ENCODE data around the gene UPF3A.

Gene UPF3A

DNA sequence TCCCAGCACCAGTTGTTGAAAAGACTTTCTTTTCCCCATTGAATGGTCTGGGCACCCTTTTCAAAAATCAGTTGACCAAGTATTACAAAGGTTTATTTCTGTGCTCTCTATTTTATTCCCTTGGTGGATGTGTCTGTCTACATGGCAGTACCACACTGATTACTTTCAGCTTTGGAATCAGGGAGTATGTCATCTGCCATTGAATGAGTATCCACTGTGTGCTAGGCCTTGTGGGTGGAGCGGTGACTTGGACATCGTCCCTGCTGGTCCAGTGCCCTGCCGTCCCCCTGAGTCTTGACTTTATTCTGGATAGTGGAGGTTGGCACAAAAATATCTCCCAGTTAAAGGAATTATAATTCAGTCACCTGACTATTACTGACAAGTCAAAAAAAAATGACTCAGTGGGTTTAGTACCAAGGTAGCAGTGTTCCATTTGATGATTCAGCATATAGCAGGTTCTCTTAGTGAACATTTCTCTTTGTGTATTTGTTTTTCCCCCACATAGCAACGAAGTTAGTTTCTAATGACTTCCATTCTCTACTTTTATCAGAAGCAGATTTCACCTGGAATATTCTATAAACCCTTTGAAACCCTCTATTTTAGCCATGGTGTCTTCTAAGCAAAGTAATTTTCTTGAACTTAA lies 3.9 kb downstream of the UPF3A start:
- no peak for DNase-seq
- Histone ChIP-seq H3K36me3 (replicated peaks) (peaks cover 11% of the 10 kb centered on the region), H3K27me3 (replicated peaks) (no peaks in the 10 kb centered on the region), H3K27ac (no peak overlapping the region), H3K4me3 (ENCODE audit: low read depth, low read length) (no peak overlapping the region)
- TF ChIP-seq, protein P1, sequence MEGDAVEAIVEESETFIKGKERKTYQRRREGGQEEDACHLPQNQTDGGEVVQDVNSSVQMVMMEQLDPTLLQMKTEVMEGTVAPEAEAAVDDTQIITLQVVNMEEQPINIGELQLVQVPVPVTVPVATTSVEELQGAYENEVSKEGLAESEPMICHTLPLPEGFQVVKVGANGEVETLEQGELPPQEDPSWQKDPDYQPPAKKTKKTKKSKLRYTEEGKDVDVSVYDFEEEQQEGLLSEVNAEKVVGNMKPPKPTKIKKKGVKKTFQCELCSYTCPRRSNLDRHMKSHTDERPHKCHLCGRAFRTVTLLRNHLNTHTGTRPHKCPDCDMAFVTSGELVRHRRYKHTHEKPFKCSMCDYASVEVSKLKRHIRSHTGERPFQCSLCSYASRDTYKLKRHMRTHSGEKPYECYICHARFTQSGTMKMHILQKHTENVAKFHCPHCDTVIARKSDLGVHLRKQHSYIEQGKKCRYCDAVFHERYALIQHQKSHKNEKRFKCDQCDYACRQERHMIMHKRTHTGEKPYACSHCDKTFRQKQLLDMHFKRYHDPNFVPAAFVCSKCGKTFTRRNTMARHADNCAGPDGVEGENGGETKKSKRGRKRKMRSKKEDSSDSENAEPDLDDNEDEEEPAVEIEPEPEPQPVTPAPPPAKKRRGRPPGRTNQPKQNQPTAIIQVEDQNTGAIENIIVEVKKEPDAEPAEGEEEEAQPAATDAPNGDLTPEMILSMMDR (IDR thresholded peaks at IDR 0.05; ENCODE audit: low read depth, low read length, missing control alignments) = no peak
- in situ Hi-C loops (cut with HindIII; ENCODE audit: low pct_ligation_motif_present, low sequenced_read_pairs) = no loop called here

DNA sequence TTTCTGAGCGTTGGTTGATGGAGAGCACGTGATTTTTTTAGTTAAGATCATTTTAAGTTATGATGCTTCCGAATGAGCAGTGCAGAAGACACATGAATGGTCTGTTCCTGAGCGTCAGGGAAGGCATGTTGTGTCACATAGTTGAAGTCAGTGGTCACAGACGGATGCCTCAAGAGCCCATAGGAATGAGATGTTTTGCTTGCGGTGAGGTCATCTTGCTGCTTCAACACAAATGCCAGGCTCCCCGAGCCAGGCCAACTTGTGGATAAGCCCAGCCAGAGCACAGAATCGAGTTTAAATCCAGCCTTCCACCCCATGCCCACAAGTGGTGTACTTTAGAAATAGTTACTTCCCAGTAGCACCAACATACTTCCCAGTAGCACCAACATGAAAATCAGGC lies 5.4 kb downstream of the UPF3A start:
- Histone ChIP-seq H3K27me3 (replicated peaks) (no peaks in the 10 kb centered on the region), H3K27ac (peak overlapping the region; percentile 37), H3K36me3 (replicated peaks) (peaks cover 11% of the 10 kb centered on the region), H3K4me3 (ENCODE audit: low read depth, low read length) (no peak overlapping the region)
- TF ChIP-seq, protein P1 (IDR thresholded peaks at IDR 0.05; ENCODE audit: low read depth, low read length, missing control alignments) = no peak
- in situ Hi-C loops (cut with HindIII; ENCODE audit: low pct_ligation_motif_present, low sequenced_read_pairs) = no loop called here
- peak; percentile 92 for DNase-seq

DNA sequence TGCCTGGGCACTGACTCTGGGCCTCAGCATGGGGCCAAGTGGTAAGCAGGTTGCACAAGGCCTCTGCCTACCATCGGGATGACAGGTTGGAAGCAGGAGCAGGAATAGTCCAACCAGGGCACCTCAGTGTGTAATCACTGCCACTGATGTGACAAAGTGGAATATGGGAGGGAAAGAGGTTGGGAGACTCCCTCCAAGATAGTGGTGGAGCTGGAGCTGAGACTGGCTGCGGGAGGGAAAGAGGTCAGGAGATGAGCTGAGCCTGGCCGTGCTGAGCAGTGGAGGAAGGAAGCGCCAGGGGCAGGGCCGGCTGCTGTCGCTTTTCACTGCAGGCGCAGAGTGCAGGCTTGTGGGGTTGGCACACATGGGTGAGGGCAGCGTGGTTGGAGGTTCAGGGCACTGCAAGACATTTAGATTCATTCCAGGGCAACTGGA lies 6.8 kb downstream of the UPF3A start:
- H3K4me3 ChIP-seq (ENCODE audit: low read depth, low read length) = no peak overlapping the region
- in situ Hi-C loops (cut with HindIII; ENCODE audit: low pct_ligation_motif_present, low sequenced_read_pairs) = no loop called here
- peaks cover 13% of the 10 kb centered on the region for H3K36me3 ChIP-seq (replicated peaks)
- TF ChIP-seq, protein P1 (IDR thresholded peaks at IDR 0.05; ENCODE audit: low read depth, low read length, missing control alignments) = no peak
- no peak for DNase-seq
- H3K27me3 ChIP-seq (replicated peaks) = no peaks in the 10 kb centered on the region
- no peak overlapping the region for H3K27ac ChIP-seq

DNA sequence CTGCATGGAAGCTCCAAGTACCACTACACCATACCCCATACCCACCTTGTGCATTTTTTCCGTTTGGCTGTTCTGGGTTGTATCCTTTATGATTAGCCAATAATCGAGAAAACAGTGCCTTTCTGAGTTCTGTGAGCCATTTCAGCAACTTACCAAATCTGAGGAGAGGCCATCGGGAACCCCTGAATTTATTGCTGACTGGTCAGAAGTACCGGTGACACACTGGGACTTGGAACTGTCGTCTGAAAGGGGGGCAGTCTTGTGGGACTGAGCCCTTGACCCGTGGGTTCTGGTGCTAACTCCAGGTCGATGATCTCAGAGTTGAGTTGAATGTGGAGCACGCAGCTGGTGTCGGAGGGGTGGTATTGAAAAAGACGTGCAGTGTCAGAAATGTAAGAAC lies 15.0 kb downstream of the UPF3A start:
- TF ChIP-seq, protein P1 (IDR thresholded peaks at IDR 0.05; ENCODE audit: low read depth, low read length, missing control alignments) = no peak
- peaks cover 6% of the 10 kb centered on the region for H3K36me3 ChIP-seq (replicated peaks)
- no peak for DNase-seq
- H3K27ac ChIP-seq = no peak overlapping the region
- in situ Hi-C loops (cut with HindIII; ENCODE audit: low pct_ligation_motif_present, low sequenced_read_pairs) = no loop called here
- no peaks in the 10 kb centered on the region for H3K27me3 ChIP-seq (replicated peaks)
- no peak overlapping the region for H3K4me3 ChIP-seq (ENCODE audit: low read depth, low read length)

DNA sequence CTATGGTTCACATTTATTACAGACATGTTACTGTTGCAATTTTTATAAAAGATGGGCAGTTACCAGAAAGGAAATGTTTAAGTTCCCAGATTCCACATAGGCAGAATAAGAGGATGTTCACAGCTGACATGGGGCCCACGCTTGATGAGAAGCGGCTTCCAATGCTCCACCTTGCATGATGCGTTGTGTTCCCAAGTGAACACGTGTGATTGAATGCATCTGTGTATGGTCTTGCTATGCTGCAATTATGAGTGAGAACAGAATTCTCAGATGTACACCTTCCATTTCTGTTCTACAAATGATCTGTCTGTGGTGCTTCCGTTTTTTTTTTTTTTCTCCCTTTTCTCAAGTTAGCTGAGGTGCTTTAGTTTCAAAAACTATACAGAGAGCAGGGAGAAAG lies 15.5 kb downstream of the UPF3A start:
- Histone ChIP-seq H3K36me3 (replicated peaks) (peaks cover 10% of the 10 kb centered on the region), H3K27me3 (replicated peaks) (no peaks in the 10 kb centered on the region), H3K27ac (no peak overlapping the region), H3K4me3 (ENCODE audit: low read depth, low read length) (no peak overlapping the region)
- TF ChIP-seq, protein P1 (IDR thresholded peaks at IDR 0.05; ENCODE audit: low read depth, low read length, missing control alignments) = no peak
- no peak for DNase-seq
- in situ Hi-C loops (cut with HindIII; ENCODE audit: low pct_ligation_motif_present, low sequenced_read_pairs) = no loop called here

DNA sequence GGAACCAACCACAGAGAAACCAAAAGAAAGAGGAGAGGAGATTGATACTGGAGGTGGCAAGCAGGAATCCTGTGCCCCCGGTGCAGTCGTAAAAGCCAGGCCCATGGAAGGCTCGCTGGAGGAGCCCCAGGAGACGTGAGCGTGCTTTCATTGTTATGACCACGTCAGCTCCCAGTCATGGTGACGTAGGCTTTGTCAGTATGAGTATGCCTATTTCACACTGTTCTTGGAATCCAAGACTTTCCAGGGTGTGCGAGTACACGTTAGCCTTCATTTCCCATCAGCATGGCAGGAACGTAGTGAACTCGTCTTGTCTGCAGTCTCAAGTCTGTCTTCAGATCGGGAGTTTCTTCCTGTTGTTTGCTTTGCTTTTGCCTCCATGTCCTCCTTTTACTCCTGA lies 17.5 kb downstream of the UPF3A start:
- Histone ChIP-seq H3K4me3 (ENCODE audit: low read depth, low read length) (no peak overlapping the region), H3K36me3 (replicated peaks) (peaks cover 20% of the 10 kb centered on the region), H3K27ac (no peak overlapping the region), H3K27me3 (replicated peaks) (no peaks in the 10 kb centered on the region)
- in situ Hi-C loops (cut with HindIII; ENCODE audit: low pct_ligation_motif_present, low sequenced_read_pairs) = no loop called here
- TF ChIP-seq, protein P1 (IDR thresholded peaks at IDR 0.05; ENCODE audit: low read depth, low read length, missing control alignments) = no peak
- no peak for DNase-seq
